Cardiac fibroblast (primary cell): ENCODE data around the gene GGACT.
A peak's percentile ranks its signal among the peaks of the same experiment; 100 is the strongest.

Source experiments
- DNase-seq, 2 donors: peaks; one replicate each; pipeline versions ENCODE4 v3.0.0 to v3.0.0-alpha.2; 2010; ENCODE audit warnings: low read depth in 2 of 2
- H3K4me3 ChIP-seq, 2 donors: replicated peaks in 1 of 2; 1 replicate in 1 of 2; 2 replicates in 1 of 2; pipeline ENCODE4 v1.5.1; 2011; ENCODE audit warnings: low read depth in 2 of 2, low read length in 2 of 2, mild to moderate bottlenecking in 2 of 2, moderate library complexity in 1 of 2
- TF ChIP-seq, protein P1 (sequence below): IDR thresholded peaks from one replicate; pipeline ENCODE4 v1.5.1; 2011; ENCODE audit warnings: low read depth, mild to moderate bottlenecking, low read length, inconsistent platforms

The GGACT gene

DNA sequence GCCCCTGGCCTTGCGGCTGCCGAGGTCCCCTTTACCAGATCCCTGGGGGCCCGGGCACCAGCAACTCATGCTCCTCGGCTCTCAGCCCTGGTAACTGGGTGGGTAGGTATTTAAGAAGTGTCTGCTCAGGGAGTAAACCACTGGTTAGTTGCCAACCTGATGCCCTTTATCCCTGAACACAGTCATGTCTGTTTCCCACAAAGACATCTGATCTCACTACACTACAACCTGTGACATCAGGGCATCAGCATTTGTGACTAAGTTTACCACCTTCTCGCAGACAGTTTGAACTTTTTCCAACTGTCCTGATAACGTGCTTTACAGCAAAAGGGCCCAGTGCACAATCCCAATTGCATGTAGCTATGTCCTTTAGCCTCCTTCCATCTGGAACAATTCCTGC, 22.0 kb downstream of the GGACT start:
- TF ChIP-seq, protein P1, sequence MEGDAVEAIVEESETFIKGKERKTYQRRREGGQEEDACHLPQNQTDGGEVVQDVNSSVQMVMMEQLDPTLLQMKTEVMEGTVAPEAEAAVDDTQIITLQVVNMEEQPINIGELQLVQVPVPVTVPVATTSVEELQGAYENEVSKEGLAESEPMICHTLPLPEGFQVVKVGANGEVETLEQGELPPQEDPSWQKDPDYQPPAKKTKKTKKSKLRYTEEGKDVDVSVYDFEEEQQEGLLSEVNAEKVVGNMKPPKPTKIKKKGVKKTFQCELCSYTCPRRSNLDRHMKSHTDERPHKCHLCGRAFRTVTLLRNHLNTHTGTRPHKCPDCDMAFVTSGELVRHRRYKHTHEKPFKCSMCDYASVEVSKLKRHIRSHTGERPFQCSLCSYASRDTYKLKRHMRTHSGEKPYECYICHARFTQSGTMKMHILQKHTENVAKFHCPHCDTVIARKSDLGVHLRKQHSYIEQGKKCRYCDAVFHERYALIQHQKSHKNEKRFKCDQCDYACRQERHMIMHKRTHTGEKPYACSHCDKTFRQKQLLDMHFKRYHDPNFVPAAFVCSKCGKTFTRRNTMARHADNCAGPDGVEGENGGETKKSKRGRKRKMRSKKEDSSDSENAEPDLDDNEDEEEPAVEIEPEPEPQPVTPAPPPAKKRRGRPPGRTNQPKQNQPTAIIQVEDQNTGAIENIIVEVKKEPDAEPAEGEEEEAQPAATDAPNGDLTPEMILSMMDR, result no peak
- DNase-seq, result peak in 1 of 2 donors; percentile 18
- H3K4me3 ChIP-seq, result no peak overlapping the region

DNA sequence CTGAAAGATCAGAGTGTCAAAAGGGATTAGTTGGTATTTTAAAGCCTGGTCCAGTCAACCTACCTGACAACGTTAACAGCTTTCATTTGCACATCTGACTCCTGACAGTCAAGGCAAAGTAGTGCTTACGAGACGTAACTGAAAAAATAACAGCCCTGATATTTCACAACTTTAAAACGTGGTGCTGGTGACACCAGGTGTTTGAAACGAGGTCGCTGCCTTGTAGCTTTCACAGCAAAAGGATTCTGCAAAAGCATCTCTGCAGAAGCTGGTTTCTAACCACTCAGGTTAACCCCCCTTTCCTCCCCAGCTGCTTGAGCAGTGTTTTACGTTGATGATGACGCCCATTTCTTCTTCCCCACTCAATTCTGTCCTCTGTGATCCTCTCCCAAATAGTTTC, 23.3 kb downstream of the GGACT start:
- DNase-seq, result no peak
- TF ChIP-seq, protein P1, result no peak

DNA sequence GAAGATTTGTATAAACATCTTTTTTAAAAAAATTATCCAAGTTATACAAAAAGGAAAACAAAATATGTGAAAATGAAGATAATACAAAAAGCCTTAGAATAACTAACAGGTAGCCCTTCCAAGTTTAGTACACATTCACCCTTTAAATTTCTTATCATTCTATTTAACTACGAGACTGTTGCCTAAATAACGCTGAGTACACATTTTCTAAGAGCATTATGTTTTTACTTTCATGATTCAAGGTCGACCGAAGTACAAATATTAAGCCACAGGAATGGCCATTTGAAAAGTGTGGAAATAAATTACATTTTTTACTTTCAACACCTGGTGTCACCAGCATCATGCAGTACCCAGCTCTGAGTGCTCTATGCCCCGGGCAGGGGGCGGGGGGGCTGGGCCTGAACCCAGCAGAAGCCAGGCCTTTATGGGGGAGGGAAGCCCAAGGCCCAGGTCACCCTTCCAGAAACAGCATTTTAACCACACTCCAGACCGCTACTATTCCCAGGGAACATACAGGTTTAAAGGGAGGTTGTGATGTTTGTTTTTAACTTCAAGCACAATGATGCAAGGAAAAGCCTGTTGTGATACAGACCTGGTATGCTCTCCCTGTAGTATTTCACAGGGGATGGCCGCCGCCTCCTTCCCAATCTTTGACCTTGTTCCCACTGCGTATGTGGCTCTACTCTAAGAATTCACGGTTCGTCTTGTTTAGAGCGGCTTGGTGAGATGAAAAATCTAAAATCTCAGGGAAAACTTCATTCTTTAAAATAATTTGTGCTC, 24.0 kb downstream of the GGACT start:
- TF ChIP-seq, protein P1, result no peak
- DNase-seq, result no peak
- no peak overlapping the region for H3K4me3 ChIP-seq

More for the DNA sequence above, 23.3 kb downstream of the GGACT start:
- H3K4me3 ChIP-seq, result no peak overlapping the region

DNA sequence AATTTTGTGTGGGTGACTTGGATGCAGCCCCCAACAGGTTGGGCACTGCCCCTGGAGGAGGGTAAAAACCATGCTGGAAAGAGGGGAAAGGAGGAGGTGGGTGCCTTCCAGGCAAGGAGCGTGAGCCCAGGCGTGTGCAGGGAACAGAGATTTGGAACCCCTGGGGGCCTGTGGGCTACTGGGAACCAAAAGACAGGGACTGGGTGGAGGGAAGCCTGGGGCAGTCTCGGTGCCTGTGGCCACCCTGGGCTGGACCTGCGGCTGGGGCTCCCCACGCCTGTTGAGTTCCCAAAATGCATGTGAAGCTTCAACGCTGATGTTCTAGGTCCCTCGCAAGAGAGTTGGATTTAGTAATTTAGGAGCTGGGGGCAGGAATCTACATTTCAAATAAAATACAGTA, 24.8 kb downstream of the GGACT start:
- TF ChIP-seq, protein P1, result no peak
- DNase-seq, result no peak
- H3K4me3 ChIP-seq, result no peak overlapping the region

DNA sequence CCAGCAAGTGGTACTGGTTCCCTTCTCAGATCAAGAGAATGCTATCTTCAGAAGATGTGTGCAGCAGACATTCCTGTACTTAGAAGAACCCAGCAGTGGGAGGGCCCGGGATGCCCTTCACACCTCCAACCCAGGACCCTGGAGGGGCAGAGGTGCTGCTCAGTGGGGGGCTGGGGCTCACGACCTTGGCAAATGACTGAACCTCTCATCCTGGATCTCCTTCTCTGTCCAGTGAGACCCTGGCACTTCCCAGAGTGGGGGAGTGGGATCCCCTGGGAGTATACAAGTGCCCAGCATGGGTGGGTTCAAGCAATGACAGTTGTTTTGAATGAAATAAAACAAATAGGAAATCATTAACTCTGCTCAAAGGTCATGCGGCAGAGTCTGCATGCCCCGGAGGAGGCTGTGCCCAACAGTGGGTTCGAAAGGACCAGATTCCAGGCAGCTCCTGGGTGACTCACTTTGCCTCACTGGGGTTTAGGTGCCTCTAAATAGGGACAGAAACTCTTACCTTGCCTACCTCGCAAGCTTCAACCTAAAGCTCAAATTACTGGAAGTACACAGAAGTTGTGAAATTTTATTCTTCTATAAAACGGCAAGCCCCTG, 26.9 kb downstream of the GGACT start:
- TF ChIP-seq, protein P1, result no peak
- H3K4me3 ChIP-seq, result no peak overlapping the region
- no peak for DNase-seq

DNA sequence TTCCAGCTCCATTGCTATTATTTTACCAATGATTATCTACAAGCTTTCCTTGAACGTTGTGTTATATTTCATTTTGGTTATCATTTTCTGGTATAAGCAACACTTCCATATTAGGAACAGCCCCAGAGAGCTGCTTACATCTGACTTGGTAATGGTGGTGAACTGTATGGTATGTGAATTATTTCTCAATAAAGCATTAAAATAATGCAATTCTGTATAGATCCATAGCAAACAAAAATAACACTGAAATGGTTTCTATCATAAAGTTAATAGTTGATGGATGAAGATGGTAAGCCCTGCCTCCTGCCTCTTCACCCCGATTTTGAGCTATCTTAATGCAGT, 27.5 kb downstream of the GGACT start:
- no peak overlapping the region for H3K4me3 ChIP-seq
- TF ChIP-seq, protein P1, result no peak
- no peak for DNase-seq
